Right atrium auricular region (tissue), 2 donors: Measurements from ENCODE around the gene CDC42SE1. TPM values are rescaled to one million over a fixed set of nuclear protein-coding genes. Genes with fewer than 3 reads are reported as not detected.

Experiments used
- DNase-seq: peaks from one replicate; pipeline ENCODE4 v3.0.0-alpha.2; 2019; ENCODE audit warnings: low spot score
- H3K27ac ChIP-seq, 2 donors: fragments of 200-600 bp; sonication (generic); 1 replicate in 1 of 2; 2 replicates in 1 of 2; pipeline ENCODE4 v1.5.1; 2016 to 2019
- H3K27me3 ChIP-seq, 2 donors: fragments of 200-600 bp; sonication (generic); one replicate each; pipeline versions ENCODE4 v1.5.1 to v1.6.0; 2017 to 2019
- H3K36me3 ChIP-seq: fragments of 200-600 bp; sonication (generic); one replicate; pipeline ENCODE4 v1.5.1; 2016
- H3K4me1 ChIP-seq, 2 donors: fragments of 200-600 bp; sonication (generic); one replicate each; pipeline versions ENCODE4 v1.5.1 to v1.6.0; 2017 to 2019
- H3K4me3 ChIP-seq, 2 donors: fragments of 200-600 bp; sonication (generic); 1 replicate in 1 of 2; 2 replicates in 1 of 2; pipeline ENCODE4 v1.5.1; 2017 to 2019; ENCODE audit warnings: mild to moderate bottlenecking in 1 of 2, moderate library complexity in 1 of 2
- H3K9me3 ChIP-seq, 2 donors: fragments of 200-600 bp; sonication (generic); one replicate each; pipeline ENCODE4 v1.5.1; 2019
- total RNA-seq, 2 donors: library from RNA; depleted of rRNA; stranded (reverse); fragments of >200 nt; gene quantifications; one replicate each; pipeline ENCODE4 v1.1.0, GENCODE V29; 2016
- TF ChIP-seq, protein P1 (sequence below), 2 donors: fragments of 200-600 bp; sonication (generic); IDR thresholded peaks; one replicate each; pipeline ENCODE4 v1.5.1; 2019; ENCODE audit warnings: antibody characterized with exemption in 2 of 2

Gene CDC42SE1
- total RNA-seq, 2 donors from 2014 or later = 18.2 to 37.5 TPM

DNA sequence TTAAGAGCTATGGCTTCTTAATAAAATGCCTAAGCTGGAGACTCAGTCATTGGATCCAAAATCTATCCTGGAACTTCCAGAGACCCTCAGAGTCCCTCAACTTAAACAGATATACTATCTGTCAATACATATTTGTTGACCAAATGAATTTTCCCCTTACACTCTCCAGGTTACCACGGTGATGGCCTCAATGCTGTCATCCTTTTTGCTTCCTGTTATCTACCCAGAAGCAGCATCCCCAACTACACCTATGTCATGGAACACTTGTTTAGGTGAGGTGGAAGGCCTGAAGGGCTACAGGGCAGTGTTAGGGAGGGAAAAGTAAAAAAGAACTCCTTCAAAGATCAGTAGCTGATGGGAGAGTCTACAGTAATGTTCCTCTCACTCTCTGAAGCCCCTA lies 16.3 kb downstream of the CDC42SE1 start:
- H3K36me3 ChIP-seq = peaks cover 9% of the 10 kb centered on the region
- no peak overlapping the region for H3K4me3 ChIP-seq
- peaks cover 0 to 11% of the 10 kb centered on the region in 2 donors for H3K4me1 ChIP-seq
- no peaks in the 10 kb centered on the region for H3K27me3 ChIP-seq
- TF ChIP-seq, protein P1, sequence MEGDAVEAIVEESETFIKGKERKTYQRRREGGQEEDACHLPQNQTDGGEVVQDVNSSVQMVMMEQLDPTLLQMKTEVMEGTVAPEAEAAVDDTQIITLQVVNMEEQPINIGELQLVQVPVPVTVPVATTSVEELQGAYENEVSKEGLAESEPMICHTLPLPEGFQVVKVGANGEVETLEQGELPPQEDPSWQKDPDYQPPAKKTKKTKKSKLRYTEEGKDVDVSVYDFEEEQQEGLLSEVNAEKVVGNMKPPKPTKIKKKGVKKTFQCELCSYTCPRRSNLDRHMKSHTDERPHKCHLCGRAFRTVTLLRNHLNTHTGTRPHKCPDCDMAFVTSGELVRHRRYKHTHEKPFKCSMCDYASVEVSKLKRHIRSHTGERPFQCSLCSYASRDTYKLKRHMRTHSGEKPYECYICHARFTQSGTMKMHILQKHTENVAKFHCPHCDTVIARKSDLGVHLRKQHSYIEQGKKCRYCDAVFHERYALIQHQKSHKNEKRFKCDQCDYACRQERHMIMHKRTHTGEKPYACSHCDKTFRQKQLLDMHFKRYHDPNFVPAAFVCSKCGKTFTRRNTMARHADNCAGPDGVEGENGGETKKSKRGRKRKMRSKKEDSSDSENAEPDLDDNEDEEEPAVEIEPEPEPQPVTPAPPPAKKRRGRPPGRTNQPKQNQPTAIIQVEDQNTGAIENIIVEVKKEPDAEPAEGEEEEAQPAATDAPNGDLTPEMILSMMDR (IDR thresholded peaks at IDR 0.05) = no peak
- DNase-seq = no peak
- no peaks in the 10 kb centered on the region for H3K9me3 ChIP-seq
- H3K27ac ChIP-seq = no peak overlapping the region

DNA sequence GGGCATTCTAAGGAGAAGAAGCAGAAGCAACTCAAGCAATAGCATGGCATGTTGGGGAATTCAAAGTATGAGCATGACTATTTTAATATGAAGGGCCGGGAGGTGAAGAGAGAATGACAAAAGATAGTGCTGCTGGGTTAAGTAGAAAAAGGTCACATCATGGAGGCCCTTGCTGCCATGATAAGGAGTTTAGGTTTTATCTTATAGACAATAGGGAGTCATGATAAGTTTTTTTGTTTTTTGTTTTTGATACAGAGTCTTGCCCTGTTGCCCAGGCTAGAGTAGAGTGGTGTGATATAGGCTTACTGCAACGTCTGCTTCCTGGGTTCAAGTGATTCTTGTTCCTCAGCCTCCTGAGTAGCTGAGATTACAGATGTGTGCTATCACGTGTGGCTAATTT lies 19.9 kb downstream of the CDC42SE1 start:
- no peaks in the 10 kb centered on the region for H3K27me3 ChIP-seq
- H3K27ac ChIP-seq = no peak overlapping the region
- H3K36me3 ChIP-seq = peaks cover 17% of the 10 kb centered on the region
- TF ChIP-seq, protein P1 (IDR thresholded peaks at IDR 0.05) = no peak
- DNase-seq = no peak
- H3K4me1 ChIP-seq = peaks cover 0 to 10% of the 10 kb centered on the region in 2 donors
- no peaks in the 10 kb centered on the region for H3K9me3 ChIP-seq
- no peak overlapping the region for H3K4me3 ChIP-seq

DNA sequence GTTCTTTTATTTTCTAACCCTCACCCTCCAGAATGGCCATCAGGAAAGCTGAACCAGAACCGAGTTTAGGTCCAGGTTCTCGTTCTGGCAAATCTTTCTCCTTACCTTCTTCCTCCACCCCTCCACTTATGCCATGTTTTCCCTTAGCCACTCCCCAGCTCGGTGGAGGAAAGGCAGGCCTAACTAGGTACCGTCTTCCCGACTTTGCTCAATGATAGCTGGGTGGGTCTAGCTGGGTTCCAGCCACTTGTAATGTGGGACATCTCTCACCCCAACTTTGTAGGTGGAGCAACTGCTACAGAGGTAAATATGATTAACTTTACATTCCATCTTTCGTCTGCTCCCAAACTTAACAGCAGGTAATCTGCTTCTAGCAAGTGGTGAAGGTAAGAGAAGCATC lies 22.4 kb downstream of the CDC42SE1 start:
- TF ChIP-seq, protein P1 (IDR thresholded peaks at IDR 0.05) = no peak
- no peak for DNase-seq
- peaks cover 0 to 11% of the 10 kb centered on the region in 2 donors for H3K4me1 ChIP-seq

DNA sequence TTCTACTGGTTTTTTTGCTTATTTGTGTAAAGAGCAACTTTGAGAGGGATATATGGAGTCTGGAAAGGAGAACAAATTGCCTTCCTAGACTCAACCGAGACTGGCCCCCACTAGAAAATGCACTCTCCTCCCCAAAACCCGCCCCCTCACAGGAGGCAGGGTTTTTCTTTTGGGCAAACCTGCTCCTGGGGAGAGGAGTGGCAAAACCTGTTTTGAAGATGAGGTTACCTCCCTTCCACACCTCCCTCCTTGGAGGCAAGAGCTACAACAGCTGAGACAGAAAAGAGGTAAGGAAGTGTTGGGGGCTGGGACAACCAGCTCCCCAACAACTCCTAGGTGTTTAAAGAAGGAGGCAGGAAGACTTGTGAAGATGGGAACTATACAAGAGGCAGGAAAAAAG lies 23.1 kb downstream of the CDC42SE1 start, which contains the start of gene BNIPL:
Gene BNIPL (plus strand): TSS at position 231 of the 400 bp plus-strand sequence. CDS start 140 bp downstream, at position 371.
- H3K36me3 ChIP-seq = peaks cover 32% of the 10 kb centered on the region
- no peak for DNase-seq
- H3K27ac ChIP-seq = peak within 1 kb of the TSS in 1 of 2 donors; percentile 66
- H3K9me3 ChIP-seq = no peaks in the 10 kb centered on the region
- TF ChIP-seq, protein P1 (IDR thresholded peaks at IDR 0.05) = no peak
- H3K4me3 ChIP-seq = no peak within 1 kb of the TSS
- H3K27me3 ChIP-seq = no peaks in the 10 kb centered on the region
- H3K4me1 ChIP-seq = peaks cover 0 to 11% of the 10 kb centered on the region in 2 donors

More for the DNA sequence above, 22.4 kb downstream of the CDC42SE1 start:
- H3K27ac ChIP-seq = no peak overlapping the region
- H3K36me3 ChIP-seq = peaks cover 25% of the 10 kb centered on the region
- no peaks in the 10 kb centered on the region for H3K9me3 ChIP-seq
- no peak overlapping the region for H3K4me3 ChIP-seq
- H3K27me3 ChIP-seq = no peaks in the 10 kb centered on the region

DNA sequence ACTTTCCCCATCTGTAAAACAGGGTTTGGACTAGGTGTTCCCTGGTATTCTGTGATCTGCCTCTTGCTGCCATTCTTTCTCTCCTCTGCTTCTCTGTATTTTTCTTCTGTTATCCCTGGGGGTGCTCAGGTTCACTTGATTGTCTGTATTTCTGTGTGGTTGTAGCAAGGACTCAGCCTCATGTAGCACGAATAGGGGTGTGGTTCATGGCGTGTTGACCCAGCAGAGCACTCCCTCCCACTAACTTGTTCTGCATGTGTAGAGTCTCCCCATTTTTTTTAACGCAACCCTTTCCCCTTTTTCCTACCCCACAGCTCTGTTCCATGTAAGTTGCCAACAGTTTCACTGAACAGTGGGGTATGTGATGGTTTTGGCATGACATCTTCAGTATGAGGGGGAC lies 24.3 kb downstream of the CDC42SE1 start:
- peaks cover 44% of the 10 kb centered on the region for H3K36me3 ChIP-seq

More for the DNA sequence above, 24.3 kb downstream of the CDC42SE1 start:
- TF ChIP-seq, protein P1 (IDR thresholded peaks at IDR 0.05) = no peak
- peak overlapping the region in 1 of 2 donors; percentile 66 for H3K27ac ChIP-seq
- H3K4me1 ChIP-seq = peaks cover 0 to 11% of the 10 kb centered on the region in 2 donors
- no peak for DNase-seq
- H3K9me3 ChIP-seq = no peaks in the 10 kb centered on the region
- no peak overlapping the region for H3K4me3 ChIP-seq
- H3K27me3 ChIP-seq = no peaks in the 10 kb centered on the region
